ENCODE data around the gene KAZN.

KAZN gene

DNA sequence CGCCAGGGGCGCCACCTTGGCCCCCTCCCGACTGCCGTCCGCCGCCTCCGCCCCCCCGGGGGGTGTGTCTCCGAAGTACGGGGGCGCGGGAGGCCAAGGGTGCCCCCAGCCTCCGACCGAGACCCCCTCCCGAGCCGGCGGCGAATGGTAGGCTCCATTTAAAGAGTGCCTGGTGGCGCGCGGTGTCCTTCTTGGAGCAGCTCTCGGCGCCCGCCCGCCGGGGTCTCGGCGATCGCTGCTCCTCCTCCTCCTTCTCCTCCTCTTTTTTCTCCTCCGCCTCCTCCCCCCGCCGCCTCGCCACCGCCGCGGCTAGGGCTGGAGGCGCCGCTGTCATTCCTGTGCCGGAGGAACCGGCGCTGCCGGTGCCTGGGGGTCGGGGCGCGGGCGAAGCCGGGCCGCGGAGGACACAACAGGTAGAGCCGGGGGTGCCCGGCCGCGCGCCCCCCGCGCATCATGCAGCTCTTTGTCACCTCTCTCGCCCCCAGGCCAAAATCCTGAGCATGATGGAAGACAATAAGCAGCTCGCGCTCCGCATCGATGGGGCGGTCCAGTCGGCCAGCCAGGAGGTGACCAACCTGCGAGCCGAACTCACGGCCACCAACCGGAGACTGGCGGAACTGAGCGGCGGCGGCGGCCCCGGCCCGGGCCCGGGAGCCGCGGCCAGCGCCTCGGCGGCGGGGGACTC, at the start of gene KAZN:
Gene KAZN (plus strand): TSS at position 188 of the 685 bp plus-strand sequence.
- FAIRE-seq (no peak), DNase-seq (ENCODE audit: insufficient read length, low spot score) (no peak)
- no peak for TF ChIP-seq CTCF (IDR thresholded peaks at IDR 0.05; ENCODE audit: insufficient read depth, missing control alignments)

DNA sequence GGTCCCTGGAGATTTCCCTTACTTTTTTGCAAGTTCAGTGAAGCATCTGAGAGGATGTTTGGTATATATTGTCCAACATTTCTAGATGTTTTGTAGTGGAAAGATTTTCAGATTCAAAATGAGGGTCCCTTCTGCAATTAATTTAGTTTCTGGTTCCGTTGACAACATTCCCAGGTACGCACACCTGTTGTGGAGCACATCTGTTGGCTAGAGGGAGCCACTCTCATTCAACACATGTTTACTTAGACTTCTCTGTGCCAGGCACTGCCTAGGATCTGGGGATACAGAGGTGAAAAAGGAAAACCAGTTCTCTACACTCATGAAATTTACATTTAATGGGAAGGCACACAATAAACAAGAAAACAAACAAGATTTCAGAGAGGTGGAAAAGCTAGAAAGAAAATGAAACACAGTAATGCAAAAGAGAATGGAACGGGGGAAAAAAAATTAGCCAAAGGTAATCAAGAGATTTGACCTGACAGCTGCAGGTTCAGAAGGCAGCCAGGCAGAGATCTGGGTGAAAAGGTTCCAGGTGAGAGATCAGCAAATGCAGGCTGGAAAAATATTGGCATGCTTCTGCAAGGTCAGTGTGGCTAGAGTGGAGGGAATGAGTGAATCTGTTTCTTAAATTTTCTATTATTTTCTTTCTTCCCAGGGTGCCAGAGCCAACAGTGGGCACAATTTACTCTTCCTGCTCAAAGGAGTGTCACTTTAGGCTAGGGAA, 48.4 kb upstream of the KAZN start:
- DNase-seq (ENCODE audit: insufficient read length, low spot score) (no peak), FAIRE-seq (no peak)
- no peak for TF ChIP-seq CTCF (IDR thresholded peaks at IDR 0.05; ENCODE audit: insufficient read depth, missing control alignments)

DNA sequence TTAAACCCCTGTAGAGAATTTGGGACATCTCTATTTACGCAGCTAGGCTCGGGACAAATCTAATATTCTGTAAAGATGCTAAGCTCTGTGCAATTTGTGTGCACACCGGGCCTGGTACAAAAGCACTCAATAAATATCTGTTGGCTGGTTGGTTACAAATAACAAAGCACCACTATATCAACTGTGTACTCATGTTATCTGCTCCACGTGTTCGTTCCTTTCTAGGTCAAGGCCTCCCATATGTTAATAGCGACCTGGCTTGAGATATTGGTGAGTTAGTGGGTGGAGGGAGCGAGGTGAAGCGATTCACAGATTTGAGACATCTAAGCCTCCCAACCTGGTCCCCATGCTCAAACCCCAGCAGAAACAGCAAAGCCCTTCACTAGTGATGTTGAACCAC, 47.1 kb upstream of the KAZN start:
- DNase-seq (ENCODE audit: insufficient read length, low spot score) (no peak), FAIRE-seq (no peak)
- no peak for TF ChIP-seq CTCF (IDR thresholded peaks at IDR 0.05; ENCODE audit: insufficient read depth, missing control alignments)

DNA sequence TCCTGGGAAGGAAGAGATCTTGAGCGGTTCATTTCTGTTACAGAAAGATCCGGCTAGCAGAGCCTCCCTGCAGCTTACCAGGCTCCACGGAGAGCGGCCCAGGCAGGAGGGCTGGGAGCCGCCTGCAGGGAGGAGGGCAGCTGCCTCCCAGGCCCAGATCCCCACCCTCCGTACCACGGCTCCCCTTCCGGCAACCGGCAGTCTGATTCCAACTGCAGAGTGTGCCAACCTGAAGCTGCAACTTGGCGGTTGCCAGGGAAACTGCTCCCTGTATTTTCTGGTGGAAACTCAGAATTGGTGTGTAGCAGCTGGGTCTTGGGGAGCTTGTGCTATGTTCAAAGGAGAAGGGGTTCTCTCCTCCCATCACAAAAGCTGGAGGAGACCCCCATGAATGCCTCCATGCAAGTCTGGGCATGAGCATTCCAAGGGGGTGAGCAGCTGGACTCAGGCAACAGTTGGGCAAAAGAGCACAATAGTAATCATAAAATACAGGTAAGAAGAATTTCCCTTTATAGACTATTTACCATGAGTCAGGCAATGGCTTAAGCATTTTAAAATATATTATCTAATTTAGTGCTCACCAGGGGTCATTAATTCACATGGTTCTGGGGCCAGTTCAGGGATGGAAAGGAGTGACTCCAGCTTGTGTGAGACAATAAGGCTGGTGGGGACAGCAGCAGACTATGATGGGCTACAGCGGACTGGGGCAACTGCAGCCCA, 46.1 kb upstream of the KAZN start:
- no peak for TF ChIP-seq CTCF (IDR thresholded peaks at IDR 0.05; ENCODE audit: insufficient read depth, missing control alignments)
- DNase-seq (ENCODE audit: insufficient read length, low spot score) (no peak), FAIRE-seq (no peak)

DNA sequence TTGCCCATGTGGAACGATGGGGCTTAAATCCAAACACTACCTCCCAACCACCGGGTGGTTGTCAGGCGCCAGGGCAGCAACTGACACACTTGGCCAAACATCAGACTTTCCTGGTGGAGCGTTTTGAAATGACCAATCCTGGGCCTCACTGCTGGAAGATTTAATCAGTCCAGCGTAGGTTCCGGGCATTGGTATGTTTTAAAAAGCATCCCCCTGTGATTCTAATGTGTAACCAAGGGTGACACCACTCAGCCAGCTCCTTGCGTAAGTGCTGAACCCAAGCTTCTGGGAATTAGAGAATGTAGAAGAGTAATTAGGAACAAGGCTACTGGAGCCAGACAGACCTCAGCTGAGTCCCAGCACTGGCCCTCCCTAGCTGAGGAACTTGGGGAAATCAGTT, 44.8 kb upstream of the KAZN start:
- no peak for FAIRE-seq
- no peak for TF ChIP-seq CTCF (IDR thresholded peaks at IDR 0.05; ENCODE audit: insufficient read depth, missing control alignments)

DNA sequence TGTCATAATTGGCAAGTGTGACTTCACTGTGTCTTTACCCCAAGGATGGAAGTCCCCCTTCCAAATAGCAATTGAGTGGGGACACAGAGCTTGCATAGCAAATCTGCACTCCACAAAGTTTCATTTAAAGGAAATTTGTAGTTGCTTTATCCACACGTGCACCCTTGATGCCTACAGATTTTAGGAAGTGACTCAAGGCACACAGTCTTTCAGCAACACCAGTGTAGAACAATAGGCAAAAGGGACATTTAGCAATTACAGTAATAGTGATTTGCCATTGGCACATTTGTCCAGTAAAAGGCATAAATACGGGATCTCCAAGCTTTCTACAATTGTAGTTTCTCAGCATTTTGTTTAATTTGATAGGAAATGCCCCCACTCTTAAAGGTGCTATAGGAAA, 43.4 kb upstream of the KAZN start:
- FAIRE-seq (no peak), DNase-seq (ENCODE audit: insufficient read length, low spot score) (no peak)
- no peak for TF ChIP-seq CTCF (IDR thresholded peaks at IDR 0.05; ENCODE audit: insufficient read depth, missing control alignments)

More for the DNA sequence above, 44.8 kb upstream of the KAZN start:
- no peak for DNase-seq (ENCODE audit: insufficient read length, low spot score)
